Hepatocyte (in vitro differentiated cells): Measurements from ENCODE around the gene SRXN1. TPM values are rescaled to one million over a fixed set of nuclear protein-coding genes. Genes with fewer than 3 reads are reported as not detected.
"Not testable (repeated sequence)": the region's sequence is repeated elsewhere in the genome, so short reads cannot be mapped to it uniquely, and the experiment has no call there.

ENCODE experiments used
- DNase-seq: peaks from one replicate; pipeline ENCODE4 v3.0.0-alpha.2; 2016; ENCODE audit warnings: low spot score
- H2AFZ ChIP-seq: fragments of 200-600 bp; sonication (generic); 2 replicates; pipeline ENCODE4 v1.6.0; 2016; ENCODE audit warnings: antibody characterized with exemption, mild to moderate bottlenecking
- H3K27ac ChIP-seq: fragments of 200-600 bp; sonication (generic); 2 replicates; pipeline ENCODE4 v1.5.1; 2016; ENCODE audit warnings: mild to moderate bottlenecking
- H3K27me3 ChIP-seq: fragments of 200-600 bp; sonication (generic); 2 replicates; pipeline ENCODE4 v1.6.1; 2016
- H3K36me3 ChIP-seq: fragments of 200-600 bp; sonication (generic); replicated peaks from 2 replicates; pipeline ENCODE4 v1.5.1; 2016; ENCODE audit warnings: low read depth; ENCODE audit not compliant: insufficient read depth
- H3K4me1 ChIP-seq: fragments of 200-600 bp; sonication (generic); 2 replicates; pipeline ENCODE4 v1.5.1; 2016; ENCODE audit warnings: mild to moderate bottlenecking, moderate library complexity; ENCODE audit not compliant: insufficient read depth
- H3K4me2 ChIP-seq: fragments of 200-600 bp; sonication (generic); 2 replicates; pipeline ENCODE4 v1.6.0; 2016
- H3K4me3 ChIP-seq: fragments of 200-600 bp; sonication (generic); 2 replicates; pipeline ENCODE4 v1.5.1; 2016; ENCODE audit warnings: mild to moderate bottlenecking
- H3K79me2 ChIP-seq: fragments of 200-600 bp; sonication (generic); 2 replicates; pipeline ENCODE4 v1.6.0; 2017; ENCODE audit warnings: mild to moderate bottlenecking
- H3K9me2 ChIP-seq: fragments of 200-600 bp; sonication (generic); replicated peaks from 2 replicates; pipeline ENCODE4 v1.6.0; 2017; ENCODE audit warnings: mild to moderate bottlenecking; ENCODE audit not compliant: insufficient read depth
- H3K9me3 ChIP-seq: fragments of 200-600 bp; sonication (generic); 2 replicates; pipeline ENCODE4 v1.5.1; 2016; ENCODE audit warnings: low read depth, mild to moderate bottlenecking
- H4K20me1 ChIP-seq: fragments of 200-600 bp; sonication (generic); 2 replicates; pipeline ENCODE4 v1.6.0; 2016; ENCODE audit warnings: mild to moderate bottlenecking; ENCODE audit not compliant: insufficient read depth, poor library complexity, severe bottlenecking
- EZH2 ChIP-seq: fragments of 200-600 bp; sonication (generic); IDR thresholded peaks from 2 replicates; pipeline ENCODE4 v1.6.1; 2016; ENCODE audit warnings: antibody characterized with exemption, mild to moderate bottlenecking, borderline replicate concordance
- EZH2phosphoT487 ChIP-seq: fragments of 200-600 bp; sonication (generic); IDR thresholded peaks from one replicate; pipeline ENCODE4 v1.6.1; 2018; ENCODE audit warnings: antibody characterized with exemption, mild to moderate bottlenecking, low read depth, moderate library complexity; ENCODE audit not compliant: unreplicated experiment, severe bottlenecking
- WGBS: methylation state at CpG from one replicate; pipeline ENCODE4 v1.1.6; 2016; ENCODE audit warnings: low lambda C conversion rate; ENCODE audit errors: missing lambda C conversion rate; 5-methylcytosine and 5-hydroxymethylcytosine counted together
- polyA plus RNA-seq: library from polyadenylated mRNA; unstranded; fragments of >200 nt; fragmentation: Nextera tagmentation; extraction: Ambion mirVana; gene quantifications from 2 replicates; pipeline ENCODE4 v1.2.1, GENCODE V29; 2016
- total RNA-seq: library from RNA; depleted of rRNA; stranded (reverse); fragments of >200 nt; gene quantifications from 2 replicates; pipeline ENCODE4 v1.2.3, GENCODE V29; 2014
- TF ChIP-seq, protein P1 (sequence below): fragments of 200-600 bp; sonication (generic); IDR thresholded peaks from 2 replicates; pipeline ENCODE4 v1.5.1; 2016; ENCODE audit warnings: antibody characterized with exemption, mild to moderate bottlenecking; ENCODE audit not compliant: poor library complexity

SRXN1 gene
- total and polyA plus RNA-seq, 2 experiments from 2014 or later = 39.6 to 42.2 TPM

DNA sequence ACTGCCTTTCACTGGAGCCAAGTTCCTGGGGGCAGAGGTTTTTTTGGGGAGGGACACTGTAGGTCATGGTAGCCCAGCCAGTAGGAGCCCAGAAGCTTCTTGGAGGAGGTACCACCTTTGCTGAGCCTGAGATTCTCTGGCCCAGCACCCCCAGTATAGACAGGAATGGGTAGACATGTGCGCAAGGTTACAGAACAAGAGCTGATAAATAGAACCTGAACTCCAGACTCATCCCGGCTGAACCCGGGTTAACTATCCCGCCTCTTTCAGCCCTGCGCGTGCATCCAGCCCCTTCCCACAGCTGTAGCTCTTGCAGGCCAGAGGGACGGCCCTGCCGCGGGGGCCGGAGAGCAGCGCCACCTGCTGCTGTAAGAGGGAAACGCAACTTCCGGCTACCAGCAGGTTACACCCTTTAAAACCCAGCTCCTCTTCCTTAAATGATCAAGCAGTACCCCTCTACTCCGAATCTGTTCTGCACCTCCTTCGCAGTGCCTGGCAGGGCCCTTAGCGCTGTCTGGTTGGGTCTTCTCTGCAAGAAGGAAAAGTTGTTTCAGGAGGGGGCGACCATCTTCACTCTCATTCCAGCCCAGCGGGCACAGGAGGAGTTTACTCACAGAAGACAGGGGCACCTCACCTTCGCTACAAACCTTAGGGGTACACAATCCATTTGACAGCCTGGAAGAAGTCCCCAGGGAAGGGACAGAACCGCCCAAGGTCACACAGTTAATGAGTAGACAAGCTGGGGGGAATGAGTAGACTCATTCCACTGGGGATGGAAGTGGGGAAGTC lies 7.5 kb downstream of the SRXN1 start:
- TF ChIP-seq EZH2phosphoT487 (no peak), EZH2 (no peak)
- TF ChIP-seq, protein P1, sequence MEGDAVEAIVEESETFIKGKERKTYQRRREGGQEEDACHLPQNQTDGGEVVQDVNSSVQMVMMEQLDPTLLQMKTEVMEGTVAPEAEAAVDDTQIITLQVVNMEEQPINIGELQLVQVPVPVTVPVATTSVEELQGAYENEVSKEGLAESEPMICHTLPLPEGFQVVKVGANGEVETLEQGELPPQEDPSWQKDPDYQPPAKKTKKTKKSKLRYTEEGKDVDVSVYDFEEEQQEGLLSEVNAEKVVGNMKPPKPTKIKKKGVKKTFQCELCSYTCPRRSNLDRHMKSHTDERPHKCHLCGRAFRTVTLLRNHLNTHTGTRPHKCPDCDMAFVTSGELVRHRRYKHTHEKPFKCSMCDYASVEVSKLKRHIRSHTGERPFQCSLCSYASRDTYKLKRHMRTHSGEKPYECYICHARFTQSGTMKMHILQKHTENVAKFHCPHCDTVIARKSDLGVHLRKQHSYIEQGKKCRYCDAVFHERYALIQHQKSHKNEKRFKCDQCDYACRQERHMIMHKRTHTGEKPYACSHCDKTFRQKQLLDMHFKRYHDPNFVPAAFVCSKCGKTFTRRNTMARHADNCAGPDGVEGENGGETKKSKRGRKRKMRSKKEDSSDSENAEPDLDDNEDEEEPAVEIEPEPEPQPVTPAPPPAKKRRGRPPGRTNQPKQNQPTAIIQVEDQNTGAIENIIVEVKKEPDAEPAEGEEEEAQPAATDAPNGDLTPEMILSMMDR = peak; percentile 90
- H3K4me1 ChIP-seq = no peaks in the 10 kb centered on the region
- H3K9me3 ChIP-seq = no peaks in the 10 kb centered on the region
- no peak overlapping the region for H2AFZ ChIP-seq
- no peaks in the 10 kb centered on the region for H3K27me3 ChIP-seq
- no peaks in the 10 kb centered on the region for H3K36me3 ChIP-seq
- no peaks in the 10 kb centered on the region for H3K9me2 ChIP-seq
- H3K27ac ChIP-seq = no peak overlapping the region
- no peaks in the 10 kb centered on the region for H4K20me1 ChIP-seq
- WGBS = 20% methylated on average over 20 of the region's 20 CpGs
- peak overlapping the region; percentile 3 for H3K4me2 ChIP-seq
- no peaks in the 10 kb centered on the region for H3K79me2 ChIP-seq
- no peak overlapping the region for H3K4me3 ChIP-seq
- DNase-seq = peak; percentile 75

DNA sequence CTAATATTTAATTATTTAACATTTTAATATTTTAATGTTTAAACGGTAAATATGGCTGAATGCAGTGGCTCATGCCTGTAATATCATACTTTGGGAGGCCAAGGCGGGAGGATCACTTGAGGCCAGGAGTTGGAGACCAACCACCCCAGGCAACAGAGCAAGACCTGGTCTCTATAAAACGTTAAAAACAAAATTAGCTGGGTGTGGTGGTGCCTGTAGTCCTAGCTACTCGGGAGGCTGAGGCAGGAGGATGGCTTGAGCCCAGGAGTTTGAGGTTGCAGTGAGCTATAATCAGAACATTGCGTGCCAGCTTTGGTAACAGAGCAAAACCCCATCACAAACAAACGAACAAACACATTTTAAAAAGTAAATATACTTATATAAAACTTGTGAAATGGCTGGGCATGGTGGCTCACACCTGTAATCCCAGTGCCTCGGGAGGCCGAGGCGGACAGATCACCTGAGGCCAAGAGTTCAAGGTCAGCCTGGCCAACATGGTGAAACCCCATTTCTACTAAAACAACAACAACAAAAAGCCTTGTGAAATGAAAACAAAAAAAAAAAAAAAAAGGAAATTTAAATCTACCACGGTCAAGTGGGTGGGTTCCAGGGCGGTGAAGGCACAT lies 8.2 kb downstream of the SRXN1 start:
- TF ChIP-seq EZH2phosphoT487 (no peak), EZH2 (no peak)
- TF ChIP-seq, protein P1 = no peak
- no peak for DNase-seq
- Histone ChIP-seq H3K4me2 (no peak overlapping the region), H4K20me1 (no peaks in the 10 kb centered on the region), H3K27me3 (no peaks in the 10 kb centered on the region), H3K27ac (no peak overlapping the region), H3K9me3 (no peaks in the 10 kb centered on the region), H3K4me1 (no peaks in the 10 kb centered on the region), H2AFZ (no peak overlapping the region), H3K9me2 (no peaks in the 10 kb centered on the region), H3K36me3 (no peaks in the 10 kb centered on the region), H3K4me3 (no peak overlapping the region), H3K79me2 (no peaks in the 10 kb centered on the region)
- WGBS = 86% methylated on average over 11 of the region's 11 CpGs

DNA sequence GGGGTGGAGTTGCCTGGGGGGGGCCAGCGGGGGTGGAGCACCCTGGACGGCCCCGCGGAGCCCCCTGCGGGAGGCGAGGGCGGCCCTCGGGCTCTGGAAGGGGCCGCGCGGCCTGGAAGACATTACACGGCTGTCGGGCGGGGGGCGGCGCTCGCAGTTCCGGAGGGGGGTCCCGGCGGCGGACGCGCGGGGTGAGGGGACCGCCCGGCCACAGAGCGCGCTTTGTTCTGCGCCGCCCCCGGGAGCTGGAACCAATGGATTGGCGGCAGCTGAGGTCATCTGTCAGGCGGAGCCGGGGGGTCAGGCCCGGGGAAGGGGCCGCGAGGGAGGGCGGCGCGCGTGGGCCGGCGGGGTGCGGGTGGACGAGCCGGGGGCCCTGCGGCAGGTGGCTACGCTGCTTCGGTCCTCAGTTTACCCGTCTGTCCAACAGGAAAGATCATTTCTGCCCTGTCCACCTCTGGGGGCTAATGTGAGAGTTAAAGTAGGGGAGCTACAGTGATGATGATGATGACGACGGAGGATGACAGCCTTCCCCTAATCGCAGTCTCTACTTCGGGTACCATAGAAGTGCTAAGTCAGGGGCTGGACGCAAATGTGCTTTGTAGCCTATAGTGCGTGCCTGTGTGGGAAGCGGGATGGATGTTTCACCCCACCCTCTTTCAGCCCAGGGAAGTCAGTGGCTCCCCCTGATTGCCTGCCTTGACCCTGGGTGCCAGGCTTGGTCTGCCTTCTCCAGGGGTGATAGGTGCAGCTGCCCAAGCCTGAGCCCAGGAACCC lies 10.4 kb downstream of the SRXN1 start:
- no peak for DNase-seq
- Histone ChIP-seq H3K27me3 (no peaks in the 10 kb centered on the region), H3K4me1 (no peaks in the 10 kb centered on the region), H3K79me2 (no peaks in the 10 kb centered on the region), H4K20me1 (no peaks in the 10 kb centered on the region), H3K9me2 (no peaks in the 10 kb centered on the region), H3K4me3 (no peak overlapping the region), H3K4me2 (peak overlapping the region; percentile 16), H3K27ac (no peak overlapping the region), H3K9me3 (no peaks in the 10 kb centered on the region), H3K36me3 (no peaks in the 10 kb centered on the region), H2AFZ (no peak overlapping the region)
- TF ChIP-seq, protein P1 = no peak
- TF ChIP-seq EZH2 (no peak), EZH2phosphoT487 (no peak)
- WGBS = 74% methylated on average over 12 of the region's 57 CpGs

DNA sequence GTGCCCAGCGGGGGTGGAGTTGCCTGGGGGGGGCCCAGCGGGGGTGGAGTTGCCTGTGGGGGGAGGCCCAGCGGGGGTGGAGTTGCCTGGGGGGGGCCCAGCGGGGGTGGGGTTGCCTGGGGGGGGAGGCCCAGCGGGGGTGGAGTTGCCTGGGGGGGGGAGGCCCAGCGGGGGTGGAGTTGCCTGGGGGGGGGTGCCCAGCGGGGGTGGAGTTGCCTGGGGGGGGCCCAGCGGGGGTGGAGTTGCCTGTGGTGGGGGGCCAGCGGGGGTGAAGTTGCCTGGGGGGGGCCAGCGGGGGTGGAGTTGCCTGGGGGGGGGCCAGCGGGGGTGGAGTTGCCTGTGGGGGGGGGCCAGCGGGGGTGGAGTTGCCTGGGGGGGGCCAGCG lies 11.0 kb downstream of the SRXN1 start:
- not testable (repeated sequence) for H4K20me1 ChIP-seq, H3K9me2 ChIP-seq, H2AFZ ChIP-seq, H3K27ac ChIP-seq, H3K4me3 ChIP-seq, H3K79me2 ChIP-seq, H3K4me1 ChIP-seq, DNase-seq, H3K27me3 ChIP-seq, H3K36me3 ChIP-seq, H3K9me3 ChIP-seq
- peak overlapping the region; percentile 16 for H3K4me2 ChIP-seq
- no CpG with 5 or more reads among the region's 13 CpGs for WGBS
